AG04449 (cell line): ENCODE measurements around the gene SGCE.

Source experiments
- CTCF ChIA-PET: fragments of 350-600 bp; formaldehyde crosslinking; extraction: SDS; loops from one replicate; lab custom pipeline; 2021; ENCODE audit warnings: antibody characterized with exemption; lab: Yijun Ruan, JAX
- POLR2A ChIA-PET: fragments of 400-600, 350-600 bp; formaldehyde crosslinking; extraction: SDS; loops from one replicate; lab custom pipeline; 2020; ENCODE audit warnings: antibody characterized with exemption, inconsistent platforms; lab: Yijun Ruan, JAX
- DNase-seq: peaks from one replicate; pipeline ENCODE4 v3.0.0-alpha.2; 2010; ENCODE audit warnings: low read depth, low spot score
- H3K4me3 ChIP-seq: 2 replicates; pipeline ENCODE4 v1.5.1; 2011; ENCODE audit warnings: low read depth, mild to moderate bottlenecking, control low read depth, low read length
- TF ChIP-seq, protein P1 (sequence below): IDR thresholded peaks from one replicate; pipeline ENCODE4 v1.5.1; 2011; ENCODE audit warnings: mild to moderate bottlenecking, moderate library complexity, low read length, control low read depth, inconsistent platforms; ENCODE audit not compliant: insufficient read depth; ENCODE audit errors: missing control alignments

SGCE gene

GRCh38 chr7:94687810-94688209, 31.9 kb upstream of the SGCE start:
- CTCF ChIA-PET = interaction anchor here (1.2 kb wide), 1 partner anchor 251 kb away, joined by 3 read pairs; no protein-coding TSS in a partner anchor
- peak; percentile 7 for DNase-seq
- TF ChIP-seq, protein P1, sequence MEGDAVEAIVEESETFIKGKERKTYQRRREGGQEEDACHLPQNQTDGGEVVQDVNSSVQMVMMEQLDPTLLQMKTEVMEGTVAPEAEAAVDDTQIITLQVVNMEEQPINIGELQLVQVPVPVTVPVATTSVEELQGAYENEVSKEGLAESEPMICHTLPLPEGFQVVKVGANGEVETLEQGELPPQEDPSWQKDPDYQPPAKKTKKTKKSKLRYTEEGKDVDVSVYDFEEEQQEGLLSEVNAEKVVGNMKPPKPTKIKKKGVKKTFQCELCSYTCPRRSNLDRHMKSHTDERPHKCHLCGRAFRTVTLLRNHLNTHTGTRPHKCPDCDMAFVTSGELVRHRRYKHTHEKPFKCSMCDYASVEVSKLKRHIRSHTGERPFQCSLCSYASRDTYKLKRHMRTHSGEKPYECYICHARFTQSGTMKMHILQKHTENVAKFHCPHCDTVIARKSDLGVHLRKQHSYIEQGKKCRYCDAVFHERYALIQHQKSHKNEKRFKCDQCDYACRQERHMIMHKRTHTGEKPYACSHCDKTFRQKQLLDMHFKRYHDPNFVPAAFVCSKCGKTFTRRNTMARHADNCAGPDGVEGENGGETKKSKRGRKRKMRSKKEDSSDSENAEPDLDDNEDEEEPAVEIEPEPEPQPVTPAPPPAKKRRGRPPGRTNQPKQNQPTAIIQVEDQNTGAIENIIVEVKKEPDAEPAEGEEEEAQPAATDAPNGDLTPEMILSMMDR = no peak
- no peak overlapping the region for H3K4me3 ChIP-seq
- POLR2A ChIA-PET = no interaction called here

DNA sequence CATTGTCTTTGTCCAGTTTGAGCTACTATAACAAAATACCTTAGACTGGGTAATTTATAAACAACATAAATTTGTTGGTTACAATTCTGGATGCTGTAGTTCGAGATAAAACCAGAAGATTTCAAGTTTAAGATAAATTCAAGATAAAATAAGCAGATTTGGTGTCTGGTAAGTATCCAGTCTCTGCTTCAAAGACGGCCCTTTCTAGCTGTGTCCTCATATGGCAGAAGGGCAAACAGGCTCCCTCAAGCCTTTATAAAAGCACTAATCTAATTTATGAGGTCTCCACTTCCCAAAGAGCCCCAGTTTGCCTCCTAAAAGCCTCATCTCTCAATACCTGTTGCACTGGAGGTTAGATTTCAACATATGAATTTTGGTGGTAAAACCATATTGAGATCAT, 31.1 kb upstream of the SGCE start:
- CTCF ChIA-PET = interaction anchor here (1.5 kb wide), 1 partner anchor 31 kb away, joined by 4 read pairs; the partner anchor contains the start of gene SGCE
- POLR2A ChIA-PET = no interaction called here
- DNase-seq = no peak
- TF ChIP-seq, protein P1 = no peak
- no peak overlapping the region for H3K4me3 ChIP-seq

DNA sequence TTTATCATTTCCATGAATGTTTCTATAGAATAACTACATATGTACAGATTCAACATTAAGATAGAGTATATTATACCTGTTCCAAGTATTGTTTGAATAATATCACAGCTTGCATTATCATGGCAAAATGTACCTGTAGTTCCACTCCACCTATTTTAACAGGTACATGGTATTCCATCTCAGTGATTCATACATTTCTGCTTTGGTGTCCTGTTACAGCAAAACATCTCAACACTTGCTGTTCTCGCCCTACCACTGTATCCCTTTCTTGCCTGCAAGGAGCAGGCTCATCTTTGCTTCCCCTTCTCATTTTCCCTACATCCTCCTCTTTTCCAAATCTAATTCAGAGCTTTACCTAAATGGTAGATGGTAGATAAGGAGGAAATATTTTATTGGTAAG, 27.1 kb upstream of the SGCE start:
- no peak overlapping the region for H3K4me3 ChIP-seq
- TF ChIP-seq, protein P1 = no peak
- ChIA-PET POLR2A (no interaction called here), CTCF (no interaction called here)
- no peak for DNase-seq

DNA sequence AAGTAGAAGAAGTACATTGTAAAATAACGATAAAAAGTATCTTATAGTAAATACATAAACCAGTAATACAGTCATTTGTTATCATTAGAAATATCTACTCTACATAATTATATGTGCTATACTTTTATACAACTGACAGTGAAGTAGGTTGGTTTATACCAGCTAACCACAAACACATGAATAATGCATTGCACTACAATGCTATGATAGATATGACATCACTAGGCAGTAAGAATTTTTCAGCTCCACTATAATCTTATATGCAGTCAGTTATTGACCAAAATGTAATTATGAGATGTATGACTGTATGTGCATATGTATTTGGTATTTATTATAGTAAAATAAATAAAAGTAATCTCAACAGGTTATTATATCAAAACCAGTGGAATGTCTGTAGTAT, 23.4 kb upstream of the SGCE start:
- DNase-seq = no peak
- ChIA-PET CTCF (interaction anchor here (1.0 to 1.4 kb wide), 2 partner anchors 24 to 243 kb away, joined by 3 to 4 read pairs; partner anchors contain the start of gene SGCE), POLR2A (no interaction called here)
- TF ChIP-seq, protein P1 = no peak
- H3K4me3 ChIP-seq = no peak overlapping the region

GRCh38 chr7:94676431-94676830, 20.5 kb upstream of the SGCE start:
- ChIA-PET CTCF (interaction anchor here (1.3 kb wide), 1 partner anchor 20 kb away, joined by 3 read pairs; no protein-coding TSS in a partner anchor), POLR2A (no interaction called here)
- TF ChIP-seq, protein P1 = no peak

DNA sequence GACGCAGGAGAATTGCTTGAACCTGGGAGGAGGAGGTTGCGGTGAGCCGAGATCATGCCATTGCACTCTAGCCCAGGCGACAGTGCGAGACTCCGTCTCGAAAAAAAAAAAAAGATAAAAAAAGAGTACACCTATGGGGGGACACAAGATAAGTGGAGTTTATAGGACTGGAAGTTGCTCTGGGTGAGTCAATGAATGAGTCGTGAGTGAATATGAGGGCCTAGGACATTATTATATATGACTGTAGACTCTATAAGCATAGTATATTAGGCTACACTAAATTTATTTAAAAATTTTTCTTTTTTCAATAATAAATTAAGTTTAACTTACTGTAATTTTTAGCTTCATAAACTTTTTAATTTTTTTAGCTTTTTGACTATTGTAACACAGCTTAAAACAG, 19.4 kb upstream of the SGCE start:
- DNase-seq = no peak
- ChIA-PET POLR2A (interaction anchor here (0.6 kb wide), 1 partner anchor 242 kb away, joined by 4 read pairs; no protein-coding TSS in a partner anchor), CTCF (interaction anchor here (1.0 to 1.3 kb wide), 2 partner anchors 16 to 19 kb away, joined by 3 read pairs; no protein-coding TSS in a partner anchor)
- H3K4me3 ChIP-seq = no peak overlapping the region
- TF ChIP-seq, protein P1 = no peak

More at GRCh38 chr7:94676431-94676830, 20.5 kb upstream of the SGCE start:
- H3K4me3 ChIP-seq = no peak overlapping the region
- DNase-seq = no peak
